ENCODE data around the gene GPR89B.
"Not testable (repeated sequence)": the region's sequence is repeated elsewhere in the genome, so short reads cannot be mapped to it uniquely, and the experiment has no call there.

GPR89B gene

GRCh38 chr1:147928236-147929132, at the start of gene GPR89B:
Gene GPR89B, plus strand, starts transcription at chr1:147928420. Its CDS starts 117 bp downstream, at chr1:147928537.
- DNase-seq (ENCODE audit: low read depth) = peak; percentile 90

- no peak for DNase-seq (ENCODE audit: low read depth)
Measured at GRCh38 chr1:147879911-147880310, 48.3 kb upstream of the GPR89B start.

DNA sequence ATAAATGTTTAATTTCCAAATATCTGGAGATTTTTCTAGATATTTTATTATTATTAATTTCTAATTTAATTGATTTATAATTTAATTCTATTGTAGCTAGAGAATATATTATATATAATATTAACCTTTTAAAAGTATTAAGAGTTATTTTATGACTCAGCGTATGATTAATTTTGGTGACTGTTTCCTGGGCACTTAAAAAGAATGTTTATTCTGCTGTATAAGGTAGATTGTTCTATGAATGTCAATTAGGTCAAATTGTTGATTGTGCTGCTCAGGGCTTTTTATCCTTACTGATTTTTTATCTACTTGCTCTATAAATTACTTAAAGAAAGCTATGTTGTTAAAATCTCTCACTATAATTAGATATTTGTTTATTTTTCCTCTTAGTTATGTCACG, 45.7 kb upstream of the GPR89B start:
- no peak for DNase-seq (ENCODE audit: low read depth)

DNA sequence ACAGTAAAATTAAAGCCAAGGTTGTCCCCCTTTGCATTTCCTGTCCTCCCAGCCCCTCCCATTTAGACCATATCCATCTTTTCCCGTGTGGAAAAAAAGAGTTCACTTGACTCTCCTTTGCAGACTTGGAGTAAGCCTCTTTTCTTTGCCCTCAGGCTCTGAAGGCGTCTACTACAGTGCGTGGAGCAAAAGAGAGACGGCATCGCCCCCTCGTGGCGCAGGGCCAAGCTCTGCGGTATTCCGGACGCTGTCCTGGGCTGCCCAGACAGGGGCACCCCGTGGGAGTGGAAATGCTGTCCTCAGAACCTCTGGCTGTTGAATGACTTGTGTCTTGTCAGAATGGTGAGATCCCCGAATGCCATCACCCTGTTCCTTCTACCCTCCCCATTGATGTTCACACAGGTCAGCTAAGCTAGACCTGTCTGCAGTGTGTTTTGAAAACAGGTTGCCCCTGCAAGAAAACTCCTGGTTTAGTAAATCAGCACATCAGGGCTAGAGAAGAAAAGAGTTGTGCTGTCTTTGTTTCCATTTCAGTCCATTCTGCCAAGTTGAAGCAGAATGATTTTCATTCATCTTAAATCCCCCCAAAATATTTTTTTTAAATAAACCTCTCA, 37.9 kb upstream of the GPR89B start:
- DNase-seq (ENCODE audit: low read depth) = peak; percentile 43

DNA sequence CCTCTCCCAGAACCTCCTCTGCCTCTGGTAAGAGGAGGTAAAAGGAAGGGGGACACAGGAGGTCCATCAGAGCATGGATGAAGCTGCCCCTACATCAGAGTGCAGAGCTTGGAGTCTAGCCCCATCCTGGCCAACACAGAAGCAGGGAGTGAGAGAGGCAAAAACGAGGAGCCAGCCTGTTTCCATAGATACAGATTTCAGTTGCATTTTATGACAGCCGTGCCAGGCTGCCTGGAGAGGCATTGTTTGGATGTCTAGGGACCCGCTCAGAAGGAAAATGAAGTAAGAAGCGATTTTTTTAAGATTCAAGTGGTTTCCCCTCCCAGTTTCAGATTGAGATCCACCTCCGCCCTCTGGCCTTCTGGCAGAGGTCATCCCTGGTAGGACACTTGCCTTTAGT, 37.1 kb upstream of the GPR89B start:
- no peak for DNase-seq (ENCODE audit: low read depth)

- DNase-seq (ENCODE audit: low read depth) = no peak
Measured at GRCh38 chr1:147892216-147892615, 36.0 kb upstream of the GPR89B start.

- no peak for DNase-seq (ENCODE audit: low read depth)
Measured at GRCh38 chr1:147892731-147893214, 35.4 kb upstream of the GPR89B start.

DNA sequence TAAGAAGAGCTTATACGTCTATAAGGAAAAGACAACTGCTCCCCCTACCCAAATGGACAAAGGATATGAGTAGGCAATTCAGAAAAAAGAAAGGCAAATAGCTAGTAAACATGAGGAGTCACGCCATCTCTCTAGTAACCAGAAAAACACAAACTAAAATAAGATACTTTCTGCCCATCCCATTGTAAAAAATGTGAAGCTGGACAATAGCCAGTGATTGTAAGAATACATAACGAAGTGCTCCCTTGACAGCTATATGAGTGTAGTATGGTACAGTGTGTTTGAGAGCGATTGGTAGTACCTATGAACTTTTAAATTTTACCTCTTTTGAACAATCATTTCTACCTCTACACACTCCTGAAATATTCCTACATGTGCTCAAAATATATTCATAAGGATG, 33.1 kb upstream of the GPR89B start:
- DNase-seq (ENCODE audit: low read depth) = no peak

DNA sequence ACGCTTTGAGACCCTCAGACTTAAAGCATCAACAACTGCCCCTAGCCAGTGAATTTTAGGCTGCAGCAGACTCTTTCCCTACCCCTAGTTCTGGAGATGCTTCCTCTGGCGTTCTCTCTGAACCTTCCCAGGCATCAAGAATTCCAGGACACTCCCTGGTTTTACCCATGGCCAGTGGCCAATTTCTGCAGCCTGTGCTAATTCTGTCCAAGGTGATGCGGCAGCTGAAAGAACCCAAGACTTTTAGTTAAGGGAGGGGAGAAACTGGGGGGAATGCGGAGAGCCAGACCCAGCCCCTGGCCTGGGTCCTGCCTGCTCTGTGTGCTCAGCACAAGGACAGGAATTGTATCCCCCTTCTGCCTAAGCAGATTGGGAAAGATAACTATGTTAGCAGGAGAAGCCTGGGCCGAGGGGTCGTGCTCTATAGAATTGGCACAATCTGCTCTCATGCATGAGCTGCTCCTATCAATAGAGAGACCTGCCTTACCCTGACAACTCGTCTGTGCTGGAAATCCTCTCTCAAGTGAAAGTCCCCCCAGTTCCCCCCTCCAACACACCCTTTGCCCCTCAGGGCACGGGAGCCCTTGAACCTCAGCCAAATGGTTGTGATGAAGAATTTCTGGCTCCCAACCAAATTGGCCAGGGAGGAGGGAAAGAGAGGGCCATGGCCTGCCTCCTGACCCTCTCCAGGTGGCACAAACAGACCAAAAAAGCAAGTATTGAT, 31.0 kb upstream of the GPR89B start:
- no peak for DNase-seq (ENCODE audit: low read depth)

DNA sequence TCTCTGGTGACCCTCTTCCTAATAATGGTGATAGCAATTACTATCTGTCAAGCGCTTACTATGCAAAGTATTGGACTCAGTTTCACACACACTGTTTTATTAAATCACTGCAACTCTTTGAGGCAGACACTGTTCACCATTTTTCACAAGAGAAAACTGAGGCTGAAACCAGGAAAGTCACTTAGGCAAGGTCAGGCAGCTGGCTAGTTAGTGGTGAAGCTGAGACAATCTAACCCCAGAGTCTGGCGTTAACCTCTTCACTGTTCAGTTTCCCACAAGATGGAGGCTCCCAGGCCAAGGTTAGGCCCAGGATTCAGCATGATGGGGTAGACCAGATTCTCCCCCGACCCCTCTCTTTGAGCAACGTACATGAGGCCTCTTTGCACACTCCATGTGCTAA, 30.4 kb upstream of the GPR89B start:
- DNase-seq (ENCODE audit: low read depth) = no peak

DNA sequence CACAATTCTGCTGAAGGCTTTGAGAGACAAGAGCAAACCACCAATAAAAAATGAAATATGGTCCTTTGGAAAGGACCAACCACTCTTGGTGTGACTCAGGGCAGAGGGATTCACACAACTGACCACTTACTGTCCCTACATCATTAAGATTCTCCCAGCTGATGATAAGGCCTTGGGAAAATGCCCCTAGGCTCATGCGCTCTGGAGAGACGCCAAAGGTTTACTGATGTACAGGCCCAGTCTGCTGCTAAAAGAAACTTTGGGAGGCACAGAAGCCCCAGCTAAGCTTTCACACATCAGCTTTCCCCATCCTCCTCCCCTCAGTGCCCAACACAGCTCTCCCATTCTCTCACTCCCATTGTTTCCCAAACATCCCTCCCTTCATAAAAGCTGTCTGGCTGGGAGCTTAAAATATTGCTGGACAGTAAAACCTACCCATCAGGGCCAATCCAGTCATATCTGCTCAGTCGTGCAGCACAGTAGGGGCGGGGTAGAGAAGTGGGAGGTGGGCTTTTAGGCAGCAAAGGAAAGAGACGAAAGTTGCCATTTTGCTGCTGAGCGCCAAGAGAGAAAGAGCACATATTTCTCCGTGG, 25.9 kb upstream of the GPR89B start, which contains the start of gene GJA8:
Gene GJA8, plus strand, starts transcription at position 543 of the 593 bp plus-strand sequence. CDS start 5,161 bp downstream, outside the sequence.
- DNase-seq (ENCODE audit: low read depth) = no peak

- no peak for DNase-seq (ENCODE audit: low read depth)
Measured at GRCh38 chr1:147904726-147905125, 23.5 kb upstream of the GPR89B start.

DNA sequence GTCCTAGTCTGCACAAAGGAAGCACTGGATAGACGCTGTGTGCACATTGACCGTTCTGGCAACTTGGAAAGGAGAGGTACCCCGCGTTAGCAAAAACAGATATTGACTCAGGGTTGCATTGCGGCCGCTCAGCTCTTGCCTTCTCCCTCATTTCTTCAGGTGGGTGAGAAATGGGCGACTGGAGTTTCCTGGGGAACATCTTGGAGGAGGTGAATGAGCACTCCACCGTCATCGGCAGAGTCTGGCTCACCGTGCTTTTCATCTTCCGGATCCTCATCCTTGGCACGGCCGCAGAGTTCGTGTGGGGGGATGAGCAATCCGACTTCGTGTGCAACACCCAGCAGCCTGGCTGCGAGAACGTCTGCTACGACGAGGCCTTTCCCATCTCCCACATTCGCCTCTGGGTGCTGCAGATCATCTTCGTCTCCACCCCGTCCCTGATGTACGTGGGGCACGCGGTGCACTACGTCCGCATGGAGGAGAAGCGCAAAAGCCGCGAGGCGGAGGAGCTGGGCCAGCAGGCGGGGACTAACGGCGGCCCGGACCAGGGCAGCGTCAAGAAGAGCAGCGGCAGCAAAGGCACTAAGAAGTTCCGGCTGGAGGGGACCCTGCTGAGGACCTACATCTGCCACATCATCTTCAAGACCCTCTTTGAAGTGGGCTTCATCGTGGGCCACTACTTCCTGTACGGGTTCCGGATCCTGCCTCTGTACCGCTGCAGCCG, 20.3 kb upstream of the GPR89B start:
- no peak for DNase-seq (ENCODE audit: low read depth)

DNA sequence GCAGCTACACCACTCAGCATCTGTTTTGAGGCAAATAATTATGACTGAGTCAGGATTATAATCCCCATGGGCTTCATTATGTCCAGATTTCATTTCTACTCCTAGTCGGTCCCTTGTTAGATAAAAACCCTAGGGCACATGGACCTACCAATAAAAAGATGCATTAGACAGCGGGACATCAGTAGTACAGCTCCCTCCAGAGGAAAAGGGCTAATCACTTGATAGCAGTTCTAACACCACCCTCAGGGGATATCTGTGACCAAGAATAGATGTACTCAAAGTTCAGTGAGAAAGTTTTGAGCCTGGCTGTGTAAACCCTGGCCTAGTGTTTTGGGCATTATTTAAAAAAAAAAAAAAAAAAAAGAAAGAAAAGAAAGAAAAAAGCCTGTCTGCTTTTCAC, 15.7 kb upstream of the GPR89B start:
- DNase-seq (ENCODE audit: low read depth) = no peak

DNA sequence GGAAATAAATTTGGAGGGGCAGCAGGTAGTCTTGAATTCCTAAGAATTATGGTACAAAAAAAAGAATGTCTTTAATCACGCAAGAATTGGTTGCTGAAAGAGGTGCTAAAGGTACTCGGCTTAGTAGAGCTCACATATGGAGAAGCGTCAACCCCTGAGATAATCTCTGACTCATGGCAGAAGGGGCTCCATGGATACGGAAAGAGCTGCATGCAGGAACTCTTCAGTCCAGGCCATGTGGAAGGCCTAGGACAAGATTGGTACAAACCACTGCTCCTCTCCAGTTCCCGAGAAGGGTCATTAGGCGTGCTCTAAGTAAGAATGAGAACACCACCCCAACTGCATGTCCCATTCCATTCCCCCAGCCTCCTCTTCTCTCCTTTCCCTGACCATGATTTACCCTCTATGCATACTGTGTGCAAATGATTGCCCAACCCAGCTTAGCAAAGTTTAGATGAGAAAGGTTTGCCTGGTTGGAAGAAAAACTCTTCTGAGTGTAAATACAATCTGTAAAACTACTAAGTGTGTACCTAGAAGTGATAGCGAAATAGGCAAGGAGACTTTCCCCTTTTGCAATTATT, 14.8 kb upstream of the GPR89B start:
- DNase-seq (ENCODE audit: low read depth) = no peak

GRCh38 chr1:147919896-147920295, 8.3 kb upstream of the GPR89B start:
- no peak for DNase-seq (ENCODE audit: low read depth)

DNA sequence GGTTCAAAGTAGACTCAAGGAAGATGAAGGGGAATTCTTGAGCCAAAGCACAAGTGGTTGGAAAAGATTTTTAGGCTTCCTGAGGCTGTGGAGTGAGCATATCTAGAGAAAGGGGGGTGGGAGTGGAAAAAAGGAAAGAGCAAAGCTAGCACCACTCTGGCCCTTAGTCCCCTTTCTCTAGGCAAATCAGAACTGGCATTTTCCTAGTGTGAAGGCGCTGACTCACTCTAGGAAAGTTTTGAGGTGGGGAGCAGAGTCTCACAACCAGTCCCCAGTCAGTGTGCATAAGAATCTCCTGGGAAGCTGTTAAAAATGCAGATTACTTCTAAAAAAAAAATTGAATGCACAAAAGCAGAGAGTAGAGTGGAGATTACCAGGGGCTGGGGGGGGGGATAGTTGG, 3.4 kb upstream of the GPR89B start:
- no peak for DNase-seq (ENCODE audit: low read depth)

GRCh38 chr1:147927215-147927614, 1.0 kb upstream of the GPR89B start:
- not testable (repeated sequence) for DNase-seq (ENCODE audit: low read depth)

GRCh38 chr1:147927689-147928088, 531 bp upstream of the GPR89B start:
- not testable (repeated sequence) for DNase-seq (ENCODE audit: low read depth)

GRCh38 chr1:147931137-147931536, 2.9 kb downstream of the GPR89B start:
- not testable (repeated sequence) for DNase-seq (ENCODE audit: low read depth)

- DNase-seq (ENCODE audit: low read depth) = not testable (repeated sequence)
Measured at GRCh38 chr1:147935296-147935695, 7.1 kb downstream of the GPR89B start.

Measured in activated T-helper 1 cell treated with Interleukin-2 at 50 U/mL for 16 hours (primary cell).